ENCODE measurements around the gene JUP.

JUP gene

DNA sequence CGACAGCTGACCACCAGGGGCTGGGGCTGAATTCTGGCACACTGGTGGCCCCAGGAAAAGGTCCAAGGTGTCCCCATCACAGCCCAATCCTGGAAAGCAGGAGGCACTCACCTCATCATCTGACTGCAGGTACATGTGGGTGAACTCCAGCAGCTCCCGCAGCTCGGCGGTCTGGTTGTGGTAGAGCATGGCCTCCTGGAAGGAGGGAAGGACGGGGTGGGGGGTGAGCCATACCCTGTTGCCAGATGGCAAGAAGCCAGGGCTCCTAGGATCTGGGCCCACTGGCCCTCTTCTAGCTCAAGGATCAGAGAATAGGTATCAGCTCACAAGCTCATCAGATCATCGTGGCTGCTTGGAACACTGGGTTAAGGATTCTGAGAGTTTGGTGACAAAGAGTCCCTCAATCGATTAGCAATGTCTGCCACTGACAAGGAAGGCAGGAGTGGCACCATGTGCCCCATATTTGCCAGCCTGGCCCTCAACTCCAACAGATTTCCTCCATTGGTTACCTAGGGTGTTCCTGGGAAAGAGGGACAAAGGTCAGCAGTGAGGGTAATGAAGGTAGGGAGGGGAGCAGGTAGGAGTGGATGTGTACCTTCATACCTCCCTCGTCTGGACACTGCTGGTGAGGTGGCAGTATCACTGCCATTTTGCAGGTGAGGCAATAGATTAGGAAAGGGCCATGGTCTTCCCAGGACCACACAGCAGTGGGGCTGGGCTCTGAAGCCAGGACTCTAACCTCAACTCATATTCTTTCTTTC lies 20.4 kb upstream of the JUP start:
- DNase-seq: no peak

DNA sequence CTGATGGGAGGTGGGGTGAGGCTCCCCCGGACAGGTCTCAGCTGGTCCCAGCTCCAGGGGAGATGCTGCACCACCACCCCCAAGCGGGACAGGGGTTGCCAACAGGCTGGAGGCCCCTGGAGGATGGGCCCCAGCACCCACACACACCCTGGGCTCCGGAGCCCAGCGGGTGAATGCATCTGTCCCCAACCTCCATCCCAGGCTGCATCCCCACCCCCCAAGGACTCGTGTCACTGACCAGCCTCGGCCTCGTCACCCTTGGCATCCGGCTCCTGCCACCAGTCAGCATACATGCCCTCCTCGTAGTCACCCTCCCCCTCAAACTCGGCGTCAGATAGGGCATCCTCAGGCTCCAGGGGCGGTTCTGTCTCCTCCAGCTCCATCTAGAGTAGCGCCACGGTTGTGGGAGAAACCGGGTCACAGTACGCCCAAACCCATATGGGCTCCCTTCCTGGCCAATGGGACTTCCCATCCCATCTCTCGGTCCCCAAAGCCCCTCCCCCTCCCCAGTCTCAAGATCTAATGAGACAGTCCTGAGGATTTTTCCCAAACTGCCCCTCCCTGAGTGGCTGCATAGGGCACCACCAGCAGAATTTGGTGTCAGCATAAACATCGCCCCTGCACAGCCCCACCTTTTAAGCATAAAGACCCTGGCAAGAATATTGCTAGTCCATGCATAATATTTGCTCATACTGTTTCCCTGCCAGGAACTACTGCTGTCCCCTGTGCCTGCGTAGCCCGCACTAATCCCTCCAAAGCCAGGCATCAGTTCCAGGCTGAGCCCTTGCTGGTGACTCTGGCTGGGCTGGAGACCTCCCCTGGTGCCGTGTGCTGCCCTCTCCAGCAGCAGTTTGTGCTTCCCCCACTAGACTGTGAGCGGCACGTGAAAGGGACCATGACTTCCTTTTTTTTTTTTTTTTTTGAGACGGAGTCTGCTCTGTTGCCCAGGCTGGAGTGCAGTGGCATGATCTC lies 16.8 kb upstream of the JUP start:
- DNase-seq: no peak

- DNase-seq: peak; percentile 55
Measured at GRCh38 chr17:41801374-41802271, 15.1 kb upstream of the JUP start.

DNA sequence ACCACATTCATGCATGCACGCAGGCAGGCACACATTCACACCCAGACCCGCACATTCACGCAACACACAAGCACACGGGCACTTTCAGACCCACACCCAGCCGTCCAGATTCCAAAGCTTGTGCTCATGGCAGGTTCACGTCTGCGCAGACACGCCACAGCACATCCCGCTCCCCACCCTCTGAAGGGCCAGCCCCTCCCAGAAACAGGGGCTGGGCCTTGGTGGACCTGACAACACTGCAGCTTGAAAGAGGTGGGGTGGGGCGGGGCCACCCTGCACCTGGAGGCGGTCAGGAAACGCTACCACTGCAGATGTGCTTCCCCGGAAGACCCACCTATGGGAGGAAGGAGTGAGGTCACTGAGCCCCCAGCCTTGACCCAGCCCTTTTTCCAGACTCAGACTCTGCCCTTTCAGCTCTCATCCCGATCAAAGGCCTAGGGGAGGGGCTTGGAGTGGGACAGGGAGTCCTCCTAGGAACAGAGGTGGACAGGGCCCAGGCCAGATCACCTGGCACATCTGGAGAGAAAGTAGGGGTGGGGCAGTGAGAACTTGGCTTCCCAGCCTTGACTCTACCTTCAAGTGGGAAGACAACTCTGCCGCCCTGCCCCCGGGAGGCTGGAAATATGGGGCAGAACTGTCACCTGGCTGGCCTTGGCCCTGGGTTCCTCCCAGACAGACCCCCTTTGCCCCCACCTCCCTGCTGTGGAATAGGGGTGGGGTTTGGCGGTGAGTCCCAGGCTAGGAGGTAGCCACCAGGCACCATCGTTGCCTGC lies 14.3 kb upstream of the JUP start:
- no peak for DNase-seq

DNA sequence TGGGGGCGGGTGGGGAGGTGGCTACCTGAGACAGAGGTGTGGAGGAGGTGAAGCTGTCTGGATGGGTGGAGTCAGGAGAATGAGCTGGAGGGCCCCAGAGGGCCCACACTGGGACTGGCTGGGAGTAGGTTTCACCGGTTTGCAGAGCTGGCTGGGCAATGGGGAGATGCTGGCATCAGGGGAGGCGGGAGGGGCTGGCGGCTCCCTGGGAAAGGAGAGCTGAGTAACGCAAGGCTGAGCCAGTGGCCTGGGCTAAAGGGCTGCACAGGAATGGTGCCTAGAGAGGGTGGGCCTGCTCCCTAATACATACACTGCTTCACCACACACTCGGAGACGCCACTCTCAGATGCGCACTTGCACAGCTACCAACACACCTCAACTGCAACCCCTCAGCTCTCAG lies 12.9 kb upstream of the JUP start:
- no peak for DNase-seq

DNA sequence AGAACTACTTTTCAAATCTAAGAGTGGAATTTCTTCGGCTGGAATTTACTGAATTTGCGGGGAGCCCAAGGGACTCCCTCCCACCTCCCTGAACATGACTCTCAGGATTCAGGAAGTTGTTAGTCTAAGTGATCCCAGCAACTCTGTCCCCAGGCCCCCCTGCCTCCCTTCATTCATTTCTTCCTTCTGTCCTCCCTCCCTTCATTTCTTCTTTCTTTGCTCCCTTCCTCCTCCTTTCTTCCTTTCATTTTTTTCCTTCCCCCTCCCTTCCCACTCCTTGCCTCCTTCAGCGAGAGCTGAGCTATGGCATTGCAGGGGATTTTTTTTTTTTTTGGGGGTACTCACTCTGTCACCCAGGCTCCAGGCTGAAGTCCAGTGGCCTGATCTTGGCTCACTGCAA lies 10.9 kb upstream of the JUP start:
- DNase-seq: no peak

DNA sequence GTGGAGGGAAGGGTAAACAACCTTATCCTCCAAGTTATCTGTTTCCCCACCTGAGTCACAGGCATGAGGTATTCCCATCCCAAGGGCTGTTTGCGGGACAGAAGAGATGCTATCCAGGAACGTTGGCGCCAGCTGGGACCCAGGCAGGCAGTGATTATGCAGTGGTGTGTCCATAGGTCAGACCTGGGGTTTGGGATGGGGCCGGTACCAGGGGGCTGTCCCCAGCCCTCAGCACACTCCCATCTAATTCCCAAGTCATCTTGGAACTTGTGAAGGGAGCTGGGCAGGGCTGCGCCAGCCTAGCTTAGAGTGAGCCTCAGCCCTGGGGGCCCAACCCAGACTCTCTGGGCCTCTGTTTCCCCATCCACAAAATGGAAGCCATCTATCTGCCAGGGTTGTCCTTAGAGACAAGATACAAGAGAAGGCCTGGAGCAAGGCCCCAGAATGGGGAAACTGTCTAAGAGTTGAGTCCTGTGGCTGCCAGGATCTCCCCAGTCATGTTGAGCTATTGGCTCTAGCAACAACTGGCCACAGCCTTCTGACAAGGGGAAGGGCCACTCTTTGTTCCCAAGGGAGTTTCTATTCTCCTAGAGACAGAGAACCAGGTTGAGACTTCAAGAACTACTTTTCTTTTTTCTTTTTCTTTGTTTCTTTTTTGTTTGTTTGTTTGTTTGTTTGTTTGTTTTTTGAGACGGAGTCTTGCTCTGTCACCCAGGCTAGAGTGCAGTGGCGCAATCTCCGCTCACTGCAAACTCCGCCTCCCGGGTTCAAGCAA lies 9.8 kb upstream of the JUP start:
- DNase-seq: no peak

DNA sequence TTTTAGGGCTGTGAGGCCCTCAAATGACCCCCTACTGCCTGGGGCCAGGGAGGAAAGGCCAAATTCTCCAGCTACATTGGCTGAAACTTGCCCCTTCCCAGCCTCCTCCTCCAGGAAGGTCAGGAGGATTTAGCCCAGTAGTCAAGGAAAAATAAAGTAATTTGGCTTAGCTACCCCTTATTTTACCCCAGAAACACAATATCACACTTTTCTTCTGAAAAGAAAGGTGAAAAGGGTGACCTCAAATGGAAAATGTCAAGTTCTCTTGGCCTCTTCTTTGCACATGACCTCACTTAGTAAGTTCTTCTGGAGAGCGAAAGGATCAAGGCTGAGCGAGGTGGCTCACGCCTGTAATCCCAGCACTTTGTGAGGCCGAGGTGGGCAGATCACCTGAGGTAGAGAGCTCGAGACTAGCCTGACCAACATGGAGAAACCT lies 8.0 kb upstream of the JUP start:
- no peak for DNase-seq

DNA sequence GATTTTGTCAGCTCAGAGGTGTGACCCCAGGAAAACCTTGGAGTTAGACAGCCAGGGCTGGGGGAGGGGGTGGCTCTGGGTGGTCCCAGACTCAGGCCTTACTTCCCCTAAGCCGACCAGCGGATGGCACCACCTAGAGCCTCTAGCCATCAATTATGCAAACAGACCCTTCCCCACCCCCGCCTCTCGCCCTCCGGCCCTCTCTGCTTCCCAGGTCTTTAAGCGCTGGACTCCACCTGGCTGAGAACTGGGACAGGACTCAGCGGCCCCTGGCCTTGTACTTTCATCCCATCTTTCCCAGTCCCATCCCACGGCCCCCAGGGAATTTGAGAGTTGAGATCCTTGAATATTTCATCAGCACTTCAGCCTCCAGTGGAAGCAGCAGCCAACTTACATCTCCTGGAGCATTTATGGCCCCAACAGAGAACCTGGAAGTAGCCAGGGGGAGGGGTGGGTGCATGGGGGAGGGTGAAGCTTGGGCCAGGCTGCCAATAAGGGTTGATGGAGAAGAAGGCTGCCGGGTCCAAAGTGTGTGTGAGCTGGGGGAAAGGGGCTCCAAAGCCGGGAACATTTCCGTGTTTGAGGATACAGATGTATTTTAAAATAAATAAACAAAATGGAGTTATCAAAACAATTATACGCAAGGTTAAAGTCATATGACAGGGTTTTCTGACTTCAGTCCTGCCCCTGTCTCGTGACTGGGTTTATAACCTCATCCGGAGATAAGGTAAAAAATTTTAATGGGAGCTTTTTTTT lies 7.5 kb upstream of the JUP start:
- DNase-seq: no peak

DNA sequence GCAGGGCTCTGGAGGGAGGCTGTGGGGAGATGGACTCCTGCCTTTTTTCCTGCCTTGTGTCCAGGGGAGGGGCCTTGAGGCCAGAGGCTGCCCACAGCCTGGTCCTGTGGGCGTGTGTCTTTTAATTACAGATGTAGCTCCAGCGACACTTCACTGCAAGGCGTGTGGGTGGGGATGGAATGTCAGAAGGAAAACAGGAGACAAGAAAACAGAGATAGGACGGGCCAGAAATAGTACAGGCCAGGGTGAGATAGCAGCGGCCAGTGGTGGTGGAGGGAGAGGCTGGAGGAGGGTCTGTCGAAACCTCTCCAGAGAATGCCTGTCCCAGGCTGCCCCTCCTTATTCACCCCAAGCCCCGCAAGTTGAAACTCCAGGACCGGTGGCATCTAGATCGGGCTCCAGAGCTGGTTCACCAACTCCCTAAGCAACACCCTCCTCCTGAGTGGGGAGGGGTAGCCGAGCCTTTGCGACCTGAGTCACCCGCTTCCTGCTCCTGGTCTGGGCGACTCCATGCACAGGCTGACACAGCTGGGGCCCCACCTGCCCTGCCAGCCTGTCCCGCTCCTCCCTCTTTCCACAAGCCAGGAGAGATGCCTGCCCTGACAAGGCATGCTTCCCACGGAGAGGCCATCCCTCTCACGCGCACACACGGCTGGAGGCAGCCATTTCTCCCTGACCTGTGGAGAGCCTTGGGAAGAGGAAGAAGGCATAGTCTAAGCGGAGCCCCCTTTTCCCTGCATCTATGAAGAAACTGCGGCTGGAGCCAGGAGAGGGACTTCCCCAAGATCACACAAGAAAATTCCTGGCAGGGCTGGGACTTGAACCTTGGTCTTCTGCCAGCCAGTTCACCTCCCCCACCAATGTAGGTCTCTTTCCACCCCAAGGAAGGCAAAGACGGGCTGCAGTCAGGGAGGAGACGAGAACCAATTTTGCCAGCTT lies 6.6 kb upstream of the JUP start:
- DNase-seq: no peak

GRCh38 chr17:41787021-41787418 lies 509 bp upstream of the JUP start:
- no peak for DNase-seq

- no peak for DNase-seq
Measured at GRCh38 chr17:41785859-41786226, 668 bp downstream of the JUP start.

DNA sequence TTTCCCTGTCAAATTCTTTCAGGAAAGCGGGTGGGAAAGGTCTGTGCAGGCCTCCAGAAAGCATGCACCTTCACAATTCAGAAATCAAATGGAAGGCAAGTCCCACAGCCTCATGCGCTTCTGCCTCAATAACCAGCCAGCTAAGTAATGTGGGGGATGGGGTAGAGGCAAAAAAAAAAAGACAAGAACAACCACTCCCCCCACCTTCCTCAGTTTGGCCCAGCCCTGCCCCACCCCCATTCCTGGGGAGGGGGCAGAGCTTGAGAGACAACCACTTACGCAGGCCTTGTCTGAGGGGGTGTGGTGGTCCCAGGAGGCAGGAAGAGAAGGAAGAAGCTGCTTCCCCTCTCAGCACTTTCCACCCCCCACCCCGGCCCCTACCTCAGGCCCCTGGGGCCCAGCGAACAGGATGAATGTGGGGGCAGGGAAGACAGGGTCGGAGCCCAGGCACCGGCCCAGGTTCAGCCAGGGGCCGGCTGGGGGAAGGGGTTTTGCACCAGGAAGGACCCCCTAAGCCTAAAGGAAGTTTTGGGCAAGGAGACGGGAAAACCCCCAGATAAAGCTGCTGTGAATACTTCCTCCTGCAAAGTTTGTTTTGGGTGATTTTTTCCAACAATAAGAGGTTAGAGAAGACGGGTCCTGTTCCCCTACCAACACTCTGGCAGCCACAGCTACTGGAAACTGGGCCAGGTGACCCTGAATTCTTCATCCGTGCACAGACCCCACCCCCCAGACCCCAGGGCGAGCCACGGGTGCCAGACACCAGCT lies 1.2 kb downstream of the JUP start:
- no peak for DNase-seq

GRCh38 chr17:41784207-41784744 lies 2.2 kb downstream of the JUP start:
- no peak for DNase-seq

DNA sequence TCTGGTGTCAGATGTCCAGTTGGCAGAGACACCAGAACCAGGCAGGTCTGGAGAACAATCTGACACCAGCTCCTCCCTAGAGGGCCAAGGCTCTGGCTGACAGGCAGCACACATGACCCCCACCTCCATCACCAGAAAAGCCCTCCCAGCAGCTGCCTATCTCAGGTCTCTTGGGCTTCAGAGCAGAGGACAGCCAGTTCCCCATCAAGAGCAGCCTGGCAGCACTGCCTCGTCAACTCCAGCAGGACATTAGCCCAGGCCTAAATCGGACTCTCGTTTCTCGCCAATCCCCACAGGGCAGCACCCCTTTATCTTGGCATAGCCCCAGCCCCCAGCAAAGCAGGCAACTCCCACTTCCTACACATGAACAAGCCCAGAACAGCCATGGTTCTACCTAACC lies 4.4 kb downstream of the JUP start:
- DNase-seq: no peak

DNA sequence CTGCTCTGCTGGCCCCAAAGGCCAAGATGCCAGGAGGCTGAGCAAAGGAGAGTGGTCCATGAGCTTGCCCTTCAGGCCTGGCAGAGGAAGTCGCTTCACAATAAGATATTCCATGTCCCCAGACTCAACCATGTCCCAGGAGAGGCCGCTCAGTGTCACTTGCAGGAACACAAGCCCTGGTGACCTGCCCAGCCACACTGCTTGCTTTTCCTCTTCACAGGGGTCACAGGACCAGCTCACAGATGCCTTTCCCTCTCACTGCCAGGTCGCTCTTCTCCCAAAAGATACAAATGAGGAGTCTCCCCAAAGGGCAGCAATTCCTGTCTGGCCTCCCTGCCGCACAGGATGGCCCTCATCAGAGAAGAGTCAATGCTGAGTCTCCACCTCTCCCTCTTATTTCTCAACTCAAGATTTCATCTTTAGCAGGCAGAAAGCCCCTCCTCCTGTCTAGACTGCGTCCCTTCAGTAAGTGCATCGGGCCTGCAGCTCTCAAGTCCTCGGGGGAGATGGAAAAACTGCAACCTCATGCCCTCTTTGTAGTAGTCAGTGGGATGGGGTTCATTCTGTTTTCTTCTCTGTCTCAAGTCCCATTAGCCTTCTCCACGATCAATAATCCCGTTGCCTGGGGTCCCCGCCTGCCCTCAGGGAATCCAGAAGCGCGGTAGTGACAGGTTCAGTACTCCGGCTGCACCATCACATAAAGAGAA lies 5.0 kb downstream of the JUP start:
- DNase-seq: no peak

- DNase-seq: no peak
Measured at GRCh38 chr17:41779954-41780353, 6.6 kb downstream of the JUP start.

Data from stimulated activated naive CD4-positive, alpha-beta T cell treated with Interleukin-2 at 50 U/mL for 16 hours (primary cell).